H1 (cell line): ENCODE measurements around the gene A3GALT2. TPM values are rescaled to one million over a fixed set of nuclear protein-coding genes. Genes with fewer than 3 reads are reported as not detected.
A peak's percentile ranks its signal among the peaks of the same experiment; 100 is the strongest.

ENCODE experiments used
- ASH2L ChIP-seq: fragments of 200-600, 300-600 bp; sonication (generic); IDR thresholded peaks from one replicate; pipeline ENCODE4 v1.7.1; 2017; ENCODE audit warnings: low read length
- CEBPB ChIP-seq: IDR thresholded peaks from 2 replicates; pipeline ENCODE4 v1.6.1; 2012; ENCODE audit warnings: low read depth, low read length
- CTCF ChIP-seq, 3 experiments: IDR thresholded peaks; 1 replicate in 2 of 3; 2 replicates in 1 of 3; pipeline versions ENCODE4 v1.5.1 to v1.6.1; 2011; ENCODE audit warnings: low read length in 3 of 3, mild to moderate bottlenecking in 3 of 3, inconsistent platforms in 2 of 3, low read depth in 1 of 3, moderate library complexity in 1 of 3; ENCODE audit not compliant: insufficient read depth in 1 of 3; ENCODE audit errors: control extremely low read depth in 1 of 3
- E2F6 ChIP-seq: IDR thresholded peaks from 2 replicates; pipeline ENCODE4 v1.6.1; 2012; ENCODE audit warnings: inconsistent platforms
- EGR1 ChIP-seq: IDR thresholded peaks from 2 replicates; pipeline ENCODE4 v1.6.1; 2011; ENCODE audit warnings: low read depth, low read length, borderline replicate concordance
- HDAC6 ChIP-seq: IDR thresholded peaks from one replicate; pipeline ENCODE4 v1.7.1; 2012; ENCODE audit warnings: low read depth, mild to moderate bottlenecking, inconsistent platforms, low read length, moderate library complexity
- JUN ChIP-seq: IDR thresholded peaks from 2 replicates; pipeline ENCODE4 v1.6.1; 2011; ENCODE audit warnings: low read depth, mild to moderate bottlenecking, improper control_type of control experiment, low read length
- KDM1A ChIP-seq: fragments of 200-600, 300-600 bp; sonication (generic); IDR thresholded peaks from 2 replicates; pipeline ENCODE4 v1.7.1; 2016; ENCODE audit warnings: mild to moderate bottlenecking, low read length, borderline replicate concordance
- RNF2 ChIP-seq: fragments of 200-900, 300-1000 bp; sonication (generic); IDR thresholded peaks from 2 replicates; pipeline ENCODE4 v1.7.1; 2016; ENCODE audit warnings: borderline replicate concordance, low read depth, mild to moderate bottlenecking, antibody characterized with exemption, low read length; ENCODE audit not compliant: poor library complexity, severe bottlenecking; ENCODE audit errors: missing control alignments
- SP2 ChIP-seq: IDR thresholded peaks from 2 replicates; pipeline ENCODE4 v1.6.1; 2012; ENCODE audit warnings: mild to moderate bottlenecking, low read length, inconsistent platforms
- TAF7 ChIP-seq: optimal IDR thresholded peaks from 2 replicates; pipeline ENCODE3; 2011; ENCODE audit warnings: low read depth, mild to moderate bottlenecking, inconsistent platforms, low read length, moderate library complexity, borderline replicate concordance
- TBP ChIP-seq: IDR thresholded peaks from 2 replicates; pipeline ENCODE4 v1.6.1; 2011; ENCODE audit warnings: low read depth, low read length, improper control_type of control experiment
- YY1 ChIP-seq: IDR thresholded peaks from 2 replicates; pipeline ENCODE4 v1.6.1; 2011; ENCODE audit warnings: low read depth, mild to moderate bottlenecking, low read length
- polyA plus RNA-seq, 7 experiments: library from polyadenylated mRNA; depleted of rRNA in 3 of 7; stranded (reverse) in 5 of 7; unstranded in 2 of 7; fragments of >200 nt in 5 of 7; fragments of 200-250 nt in 2 of 7; gene quantifications; 1 replicate in 5 of 7; 2 replicates in 1 of 7; 4 replicates in 1 of 7; pipeline versions ENCODE4 v1.2.1 to v1.2.3, GENCODE V29; 2011 to 2013; ENCODE audit warnings: missing spikeins in 2 of 7, mixed read lengths in 2 of 7
- total RNA-seq: library from RNA; stranded (reverse); fragmentation: NEBNext Ultra II Directional; extraction: Animal tissue kit (Norgen Biotek cat#: 25700); gene quantifications from 2 replicates; pipeline ENCODE4 v1.2.1, GENCODE V29; 2021
- TF ChIP-seq, protein P1 (sequence below): IDR thresholded peaks from 2 replicates; pipeline ENCODE4 v1.6.1; 2012; ENCODE audit warnings: low read length, inconsistent platforms

A3GALT2 gene
- total and polyA plus RNA-seq, 2 of the 8 experiments (the other 6 are each of a cell fraction or from before 2014, with no cell fraction given) = not detected

- TF ChIP-seq CTCF (IDR thresholded peaks at IDR 0.05; ENCODE audit: control extremely low read depth in 1 of 3, insufficient read depth in 1 of 3, low read depth in 1 of 3, low read length in 3 of 3) = no peak
- no peak for TF ChIP-seq SP2
- peak; percentile 46 for TF ChIP-seq ASH2L
- TF ChIP-seq RNF2 = no peak
- TF ChIP-seq, protein P1, sequence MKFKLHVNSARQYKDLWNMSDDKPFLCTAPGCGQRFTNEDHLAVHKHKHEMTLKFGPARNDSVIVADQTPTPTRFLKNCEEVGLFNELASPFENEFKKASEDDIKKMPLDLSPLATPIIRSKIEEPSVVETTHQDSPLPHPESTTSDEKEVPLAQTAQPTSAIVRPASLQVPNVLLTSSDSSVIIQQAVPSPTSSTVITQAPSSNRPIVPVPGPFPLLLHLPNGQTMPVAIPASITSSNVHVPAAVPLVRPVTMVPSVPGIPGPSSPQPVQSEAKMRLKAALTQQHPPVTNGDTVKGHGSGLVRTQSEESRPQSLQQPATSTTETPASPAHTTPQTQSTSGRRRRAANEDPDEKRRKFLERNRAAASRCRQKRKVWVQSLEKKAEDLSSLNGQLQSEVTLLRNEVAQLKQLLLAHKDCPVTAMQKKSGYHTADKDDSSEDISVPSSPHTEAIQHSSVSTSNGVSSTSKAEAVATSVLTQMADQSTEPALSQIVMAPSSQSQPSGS = peak; percentile 32; the same call in 1 of the 2 replicates
- no peak for TF ChIP-seq HDAC6
- TF ChIP-seq YY1 = peak; percentile 83
- TF ChIP-seq E2F6 = no peak
- TF ChIP-seq EGR1 = no peak
- TF ChIP-seq KDM1A = peak; percentile 55; the same call in 1 of the 2 replicates
- TF ChIP-seq JUN = no peak
- peak; percentile 6; the same call in 1 of the 2 replicates for TF ChIP-seq TBP
- TF ChIP-seq TAF7 = no peak
- TF ChIP-seq CEBPB = peak; percentile 6; the same call in 1 of the 2 replicates
Observed at GRCh38 chr1:33342041-33342723, 21.3 kb upstream of the A3GALT2 start (continued).
